Fibroblast of pulmonary artery (primary cell): ENCODE measurements around the gene MAEL.

ENCODE experiments used
- DNase-seq: peaks from one replicate; pipeline ENCODE4 v3.0.0-alpha.2; 2010; ENCODE audit warnings: low read depth
- H3K4me3 ChIP-seq: replicated peaks from 2 replicates; pipeline ENCODE4 v1.5.1; 2011; ENCODE audit warnings: low read depth, mild to moderate bottlenecking, control low read depth, low read length, moderate library complexity
- CTCF ChIP-seq: IDR thresholded peaks from 2 replicates; pipeline ENCODE4 v1.5.1; 2011; ENCODE audit warnings: mild to moderate bottlenecking, control low read depth, low read length, inconsistent platforms; ENCODE audit errors: missing control alignments

MAEL gene

GRCh38 chr1:167000546-167000945 lies 11.5 kb downstream of the MAEL start:
- TF ChIP-seq CTCF, result no peak
- no peak overlapping the region for H3K4me3 ChIP-seq
- no peak for DNase-seq

GRCh38 chr1:167002354-167002753 lies 13.3 kb downstream of the MAEL start:
- DNase-seq, result no peak
- TF ChIP-seq CTCF, result no peak
- no peak overlapping the region for H3K4me3 ChIP-seq

- no peak for TF ChIP-seq CTCF
- DNase-seq, result no peak
Observed at GRCh38 chr1:167003711-167004110, 14.6 kb downstream of the MAEL start.

GRCh38 chr1:167011560-167012191 lies 22.6 kb downstream of the MAEL start:
- no peak for TF ChIP-seq CTCF
- DNase-seq, result no peak
- H3K4me3 ChIP-seq, result no peak overlapping the region

More at GRCh38 chr1:167003711-167004110, 14.6 kb downstream of the MAEL start:
- H3K4me3 ChIP-seq, result no peak overlapping the region

- H3K4me3 ChIP-seq, result no peak overlapping the region
- DNase-seq, result no peak
- TF ChIP-seq CTCF, result no peak
Observed at GRCh38 chr1:167012570-167012969, 23.5 kb downstream of the MAEL start.

- no peak overlapping the region for H3K4me3 ChIP-seq
- no peak for TF ChIP-seq CTCF
- no peak for DNase-seq
Observed at GRCh38 chr1:167013108-167013929, 24.2 kb downstream of the MAEL start.
